ENCODE results near the gene CALY. TPM values are rescaled to one million over a fixed set of nuclear protein-coding genes. Genes with fewer than 3 reads are reported as not detected.

CALY gene
- total RNA-seq, 1 experiment from 2014 or later, result not detected

GRCh38 chr10:133334503-133335245, 2.0 kb downstream of the CALY start:
- no peak for DNase-seq
- TF ChIP-seq CTCF (IDR thresholded peaks at IDR 0.05; ENCODE audit: insufficient read depth in 1 of 2, low read depth in 1 of 2, low read length in 1 of 2, severe bottlenecking in 1 of 2, unreplicated experiment in 1 of 2), result no peak
- Histone ChIP-seq H3K9me3 (peaks cover 21% of the 10 kb centered on the region), H3K27me3 (replicated peaks; ENCODE audit: control insufficient read depth, insufficient read depth, low read length) (peaks cover 7% of the 10 kb centered on the region), H3K4me1 (peaks cover 22% of the 10 kb centered on the region), H3K4me3 (ENCODE audit: low read depth, low read length) (peak overlapping the region; percentile 31), H3K36me3 (ENCODE audit: control insufficient read depth, insufficient read depth, low read length) (no peaks in the 10 kb centered on the region)
- intact Hi-C loops (cut with micrococcal nuclease; ENCODE audit: unreplicated experiment), result no loop called here
- Mint-ChIP-seq H3K27me3 (ENCODE audit: insufficient read depth, unreplicated experiment) (peaks cover 30% of the 10 kb centered on the region), H3K4me3 (ENCODE audit: unreplicated experiment) (peak overlapping the region; percentile 64), H3K27ac (ENCODE audit: unreplicated experiment) (no peak overlapping the region), H3K4me1 (ENCODE audit: low read depth, unreplicated experiment) (no peaks in the 10 kb centered on the region), H3K9me3 (ENCODE audit: unreplicated experiment) (no peaks in the 10 kb centered on the region), H3K36me3 (ENCODE audit: insufficient read depth, unreplicated experiment) (peaks cover 11% of the 10 kb centered on the region)
- ChIA-PET CTCF (no interaction called here), POLR2A (no interaction called here)
- no TSS peak for BruUV-seq (replicated peaks)

GRCh38 chr10:133332936-133333699, 3.6 kb downstream of the CALY start:
- H3K36me3 ChIP-seq (ENCODE audit: control insufficient read depth, insufficient read depth, low read length), result no peaks in the 10 kb centered on the region
- H3K4me1 ChIP-seq, result peaks cover 22% of the 10 kb centered on the region
- no TSS peak for BruUV-seq (replicated peaks)
- peaks cover 7% of the 10 kb centered on the region for H3K27me3 ChIP-seq (replicated peaks; ENCODE audit: control insufficient read depth, insufficient read depth, low read length)
- CTCF ChIA-PET, result interaction anchor here (1.0 kb wide), 1 partner anchor 25 kb away, joined by 3 read pairs; the partner anchor contains the start of gene FUOM
- TF ChIP-seq CTCF (IDR thresholded peaks at IDR 0.05; ENCODE audit: insufficient read depth in 1 of 2, low read depth in 1 of 2, low read length in 1 of 2, severe bottlenecking in 1 of 2, unreplicated experiment in 1 of 2), result no peak
- Mint-ChIP-seq H3K9me3 (ENCODE audit: unreplicated experiment) (no peaks in the 10 kb centered on the region), H3K27ac (ENCODE audit: unreplicated experiment) (no peak overlapping the region), H3K27me3 (ENCODE audit: insufficient read depth, unreplicated experiment) (peaks cover 32% of the 10 kb centered on the region), H3K36me3 (ENCODE audit: insufficient read depth, unreplicated experiment) (peaks cover 11% of the 10 kb centered on the region), H3K4me1 (ENCODE audit: low read depth, unreplicated experiment) (no peaks in the 10 kb centered on the region), H3K4me3 (ENCODE audit: unreplicated experiment) (no peak overlapping the region)
- no peak for DNase-seq
- POLR2A ChIA-PET, result no interaction called here
- intact Hi-C loops (cut with micrococcal nuclease; ENCODE audit: unreplicated experiment), result no loop called here
- peaks cover 9% of the 10 kb centered on the region for H3K9me3 ChIP-seq
- H3K4me3 ChIP-seq (ENCODE audit: low read depth, low read length), result no peak overlapping the region

GRCh38 chr10:133329491-133330202, 7.0 kb downstream of the CALY start:
- Histone ChIP-seq H3K4me3 (ENCODE audit: low read depth, low read length) (peak overlapping the region; percentile 11; the same call in 1 of the 2 replicates), H3K9me3 (peaks cover 5% of the 10 kb centered on the region; the same call in 1 of the 2 replicates), H3K27me3 (replicated peaks; ENCODE audit: control insufficient read depth, insufficient read depth, low read length) (0 out of 2 replicates have a peak, but pooled peaks cover 3% of the 10 kb centered on the region), H3K36me3 (ENCODE audit: control insufficient read depth, insufficient read depth, low read length) (no peaks in the 10 kb centered on the region), H3K4me1 (peaks cover 12% of the 10 kb centered on the region)
- ChIA-PET POLR2A (interaction anchor here (0.6 to 1.1 kb wide), 2 partner anchors 19 to 28 kb away, joined by 3 to 4 read pairs; partner anchors contain the start of gene FUOM), CTCF (interaction anchor here (0.6 to 2.1 kb wide), 13 partner anchors 10 to 153 kb away, joined by 3 to 11 read pairs (median 3); partner anchors contain the start of genes FUOM and MTG1)
- Mint-ChIP-seq H3K9me3 (ENCODE audit: unreplicated experiment) (no peaks in the 10 kb centered on the region), H3K36me3 (ENCODE audit: insufficient read depth, unreplicated experiment) (peaks cover 6% of the 10 kb centered on the region), H3K27ac (ENCODE audit: unreplicated experiment) (no peak overlapping the region), H3K27me3 (ENCODE audit: insufficient read depth, unreplicated experiment) (peaks cover 32% of the 10 kb centered on the region), H3K4me3 (ENCODE audit: unreplicated experiment) (peak overlapping the region; percentile 66), H3K4me1 (ENCODE audit: low read depth, unreplicated experiment) (peaks cover 7% of the 10 kb centered on the region)
- intact Hi-C loops (cut with micrococcal nuclease; ENCODE audit: unreplicated experiment), result loop anchor here (1.0 to 5.0 kb wide), 4 partner anchors 21 to 191 kb away; partner anchors contain the start of genes ECHS1 and MTG1
- DNase-seq, result peak; percentile 88 to 93
- TF ChIP-seq CTCF (IDR thresholded peaks at IDR 0.05; ENCODE audit: insufficient read depth in 1 of 2, low read depth in 1 of 2, low read length in 1 of 2, severe bottlenecking in 1 of 2, unreplicated experiment in 1 of 2), result peak; percentile 98 to 99
- BruUV-seq (replicated peaks), result no TSS peak

Data from Caco-2 (cell line).